ENCODE measurements around the gene DALRD3. TPM values are rescaled to one million over a fixed set of nuclear protein-coding genes. Genes with fewer than 3 reads are reported as not detected.

The DALRD3 gene
- total and polyA plus RNA-seq, 4 donors = 24.3 to 39.5 (median 33.3) TPM

DNA sequence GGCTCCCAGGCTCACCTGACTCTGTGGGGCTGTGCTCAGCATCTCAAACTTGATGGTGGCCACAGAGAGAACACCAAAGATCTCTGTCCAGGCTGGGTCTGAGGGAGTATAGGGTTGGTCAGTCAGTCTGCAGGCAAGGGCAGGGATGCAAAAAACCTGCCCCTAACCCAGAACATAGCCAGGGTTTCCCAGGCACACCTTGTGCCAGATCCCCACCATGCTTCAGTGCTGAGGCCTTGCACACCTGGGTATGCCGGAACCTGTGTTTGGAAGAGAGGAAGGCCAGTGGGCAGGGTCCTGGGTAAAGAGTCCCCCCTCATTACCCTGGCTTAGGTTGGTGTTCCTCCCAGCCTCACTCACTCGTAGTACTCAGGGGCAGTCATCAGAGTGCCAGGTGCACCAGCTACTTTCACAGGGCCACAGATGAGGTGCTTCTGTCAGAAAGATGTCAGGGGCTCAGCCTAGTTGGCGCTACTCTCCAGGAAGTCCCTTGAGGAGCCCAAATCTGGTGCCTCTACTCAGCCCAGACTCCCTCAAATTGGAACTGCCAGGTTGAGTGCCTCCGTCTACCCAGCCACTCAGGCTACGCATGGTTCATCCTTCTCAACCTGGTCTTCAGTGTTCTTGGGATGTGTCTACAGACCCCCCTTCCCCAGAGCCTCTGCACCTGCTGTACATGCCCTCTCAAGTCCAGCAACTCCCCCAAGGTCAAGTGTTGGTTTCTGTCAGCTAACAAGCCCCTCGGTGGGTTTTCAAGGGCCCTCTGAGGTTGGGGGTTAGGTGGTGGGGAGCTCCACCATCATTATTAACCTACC, 1.8 kb downstream of the DALRD3 start:
- no peak overlapping the region for H3K4me3 ChIP-seq
- H3K9ac ChIP-seq (ENCODE audit: insufficient read depth in 1 of 2, low read length in 2 of 2) = no peak overlapping the region
- H3K9me3 ChIP-seq (ENCODE audit: control insufficient read depth in 4 of 4, insufficient read depth in 3 of 4, low read length in 3 of 4) = no peaks in the 10 kb centered on the region
- no peaks in the 10 kb centered on the region for H3K27me3 ChIP-seq (ENCODE audit: control insufficient read depth in 3 of 3, insufficient read depth in 3 of 3, low read length in 2 of 3)
- H3K4me1 ChIP-seq (ENCODE audit: control insufficient read depth in 5 of 5, insufficient read depth in 5 of 5, low read length in 5 of 5) = peaks cover 6 to 22% (median 12%) of the 10 kb centered on the region in 5 donors
- H3K36me3 ChIP-seq (ENCODE audit: control insufficient read depth in 4 of 4, insufficient read depth in 4 of 4, low read length in 4 of 4) = peaks cover 12 to 42% (median 29%) of the 10 kb centered on the region in 4 donors
- ATAC-seq (ENCODE audit: insufficient read depth, low FRiP score) (no peak), DNase-seq (no peak)
- TF ChIP-seq, protein P1, sequence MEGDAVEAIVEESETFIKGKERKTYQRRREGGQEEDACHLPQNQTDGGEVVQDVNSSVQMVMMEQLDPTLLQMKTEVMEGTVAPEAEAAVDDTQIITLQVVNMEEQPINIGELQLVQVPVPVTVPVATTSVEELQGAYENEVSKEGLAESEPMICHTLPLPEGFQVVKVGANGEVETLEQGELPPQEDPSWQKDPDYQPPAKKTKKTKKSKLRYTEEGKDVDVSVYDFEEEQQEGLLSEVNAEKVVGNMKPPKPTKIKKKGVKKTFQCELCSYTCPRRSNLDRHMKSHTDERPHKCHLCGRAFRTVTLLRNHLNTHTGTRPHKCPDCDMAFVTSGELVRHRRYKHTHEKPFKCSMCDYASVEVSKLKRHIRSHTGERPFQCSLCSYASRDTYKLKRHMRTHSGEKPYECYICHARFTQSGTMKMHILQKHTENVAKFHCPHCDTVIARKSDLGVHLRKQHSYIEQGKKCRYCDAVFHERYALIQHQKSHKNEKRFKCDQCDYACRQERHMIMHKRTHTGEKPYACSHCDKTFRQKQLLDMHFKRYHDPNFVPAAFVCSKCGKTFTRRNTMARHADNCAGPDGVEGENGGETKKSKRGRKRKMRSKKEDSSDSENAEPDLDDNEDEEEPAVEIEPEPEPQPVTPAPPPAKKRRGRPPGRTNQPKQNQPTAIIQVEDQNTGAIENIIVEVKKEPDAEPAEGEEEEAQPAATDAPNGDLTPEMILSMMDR (IDR thresholded peaks at IDR 0.05; ENCODE audit: control extremely low read depth, extremely low read depth) = no peak
- WGBS, 2 donors = 88% methylated on average over 6 of the region's 6 CpGs
- H3K27ac ChIP-seq (ENCODE audit: low read depth in 1 of 2, low read length in 1 of 2) = no peak overlapping the region

GRCh38 chr3:49015765-49016164, 2.6 kb downstream of the DALRD3 start:
- Histone ChIP-seq H3K27ac (ENCODE audit: low read depth in 1 of 2, low read length in 1 of 2) (no peak overlapping the region), H3K36me3 (ENCODE audit: control insufficient read depth in 4 of 4, insufficient read depth in 4 of 4, low read length in 4 of 4) (peaks cover 12 to 45% (median 30%) of the 10 kb centered on the region in 4 donors), H3K9me3 (ENCODE audit: control insufficient read depth in 4 of 4, insufficient read depth in 3 of 4, low read length in 3 of 4) (no peaks in the 10 kb centered on the region), H3K4me3 (no peak overlapping the region), H3K27me3 (ENCODE audit: control insufficient read depth in 3 of 3, insufficient read depth in 3 of 3, low read length in 2 of 3) (no peaks in the 10 kb centered on the region), H3K4me1 (ENCODE audit: control insufficient read depth in 5 of 5, insufficient read depth in 5 of 5, low read length in 5 of 5) (peaks cover 6 to 22% (median 12%) of the 10 kb centered on the region in 5 donors), H3K9ac (ENCODE audit: insufficient read depth in 1 of 2, low read length in 2 of 2) (no peak overlapping the region)
- 80 to 87% methylated on average over 6 of the region's 6 CpGs for WGBS, 2 donors
- DNase-seq (no peak), ATAC-seq (ENCODE audit: insufficient read depth, low FRiP score) (no peak)
- TF ChIP-seq, protein P1 (IDR thresholded peaks at IDR 0.05; ENCODE audit: control extremely low read depth, extremely low read depth) = no peak

DNA sequence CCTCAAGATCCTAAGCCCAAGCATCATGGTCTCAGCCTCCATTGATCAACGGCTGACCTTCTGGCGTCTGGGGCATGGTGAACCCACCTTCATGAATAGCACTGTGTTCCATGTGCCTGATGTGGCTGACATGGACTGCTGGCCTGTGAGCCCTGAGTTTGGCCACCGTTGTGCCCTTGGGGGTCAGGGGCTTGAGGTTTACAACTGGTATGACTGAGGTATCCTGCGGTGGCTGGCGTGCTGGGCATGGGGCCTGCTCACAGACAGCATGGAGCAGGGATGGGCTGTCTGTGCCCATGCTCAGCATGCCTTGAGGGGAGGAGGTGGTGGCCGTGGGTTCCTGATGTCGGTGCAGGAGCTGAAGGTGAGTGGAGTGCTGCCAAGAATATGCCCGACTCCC, 3.3 kb downstream of the DALRD3 start:
- TF ChIP-seq, protein P1 (IDR thresholded peaks at IDR 0.05; ENCODE audit: control extremely low read depth, extremely low read depth) = no peak
- H3K36me3 ChIP-seq (ENCODE audit: control insufficient read depth in 4 of 4, insufficient read depth in 4 of 4, low read length in 4 of 4) = peaks cover 12 to 45% (median 30%) of the 10 kb centered on the region in 4 donors
- DNase-seq (no peak), ATAC-seq (ENCODE audit: insufficient read depth, low FRiP score) (no peak)
- H3K4me3 ChIP-seq = no peak overlapping the region
- 86 to 88% methylated on average over 8 of the region's 8 CpGs for WGBS, 2 donors
- H3K4me1 ChIP-seq (ENCODE audit: control insufficient read depth in 5 of 5, insufficient read depth in 5 of 5, low read length in 5 of 5) = peaks cover 2 to 15% (median 8%) of the 10 kb centered on the region in 5 donors
- H3K9ac ChIP-seq (ENCODE audit: insufficient read depth in 1 of 2, low read length in 2 of 2) = no peak overlapping the region
- H3K27ac ChIP-seq (ENCODE audit: low read depth in 1 of 2, low read length in 1 of 2) = no peak overlapping the region
- no peaks in the 10 kb centered on the region for H3K27me3 ChIP-seq (ENCODE audit: control insufficient read depth in 3 of 3, insufficient read depth in 3 of 3, low read length in 2 of 3)
- no peaks in the 10 kb centered on the region for H3K9me3 ChIP-seq (ENCODE audit: control insufficient read depth in 4 of 4, insufficient read depth in 3 of 4, low read length in 3 of 4)
